SK-N-MC (cell line): ENCODE measurements around the gene RASSF8.

Experiments used
- EZH2 ChIP-seq: fragments of 200-600 bp; sonication (generic); IDR thresholded peaks from one replicate; pipeline ENCODE4 v1.6.1; 2017; ENCODE audit warnings: antibody characterized with exemption
- FOXP2 ChIP-seq: optimal IDR thresholded peaks from 2 replicates; pipeline ENCODE3; 2011; ENCODE audit warnings: mild to moderate bottlenecking, moderate library complexity; ENCODE audit not compliant: insufficient read depth; ENCODE audit errors: extremely low read length, control extremely low read depth
- POLR2AphosphoS5 ChIP-seq: IDR thresholded peaks from 2 replicates; pipeline ENCODE4 v1.6.1; 2012; ENCODE audit warnings: mild to moderate bottlenecking, low read depth, low read length, borderline replicate concordance

DNA sequence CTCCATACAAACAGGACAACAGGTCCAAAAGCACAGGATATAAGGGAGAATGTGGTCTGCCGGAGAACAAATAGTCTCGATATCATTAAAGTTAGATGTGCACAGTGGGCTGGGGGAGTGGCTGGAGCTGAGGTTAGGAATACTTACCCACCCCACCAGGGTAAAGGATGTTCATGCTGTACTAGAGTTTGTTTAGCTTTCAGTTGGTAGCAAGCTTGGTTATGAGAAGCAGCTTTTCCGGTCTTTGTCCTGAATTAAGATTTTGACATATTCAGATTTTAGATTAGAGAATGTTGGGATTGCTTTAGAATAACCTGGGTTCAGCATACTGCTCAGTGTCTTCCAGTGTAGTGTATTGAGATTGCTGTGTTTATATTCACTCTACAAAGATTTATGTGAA is 16.7 kb downstream of the RASSF8 start:
- TF ChIP-seq EZH2: no peak
- TF ChIP-seq POLR2AphosphoS5: no peak
- TF ChIP-seq FOXP2: no peak
